Osteocyte (in vitro differentiated cells): ENCODE data around the gene LINGO1. TPM values are rescaled to one million over a fixed set of nuclear protein-coding genes. Genes with fewer than 3 reads are reported as not detected.

Experiments
- DNase-seq: peaks from one replicate; pipeline ENCODE4 v3.0.0; 2021; ENCODE audit warnings: mixed read lengths; ENCODE audit not compliant: unreplicated experiment; ENCODE audit errors: extremely low spot score
- H3K27ac Mint-ChIP-seq: one replicate; pipeline ENCODE4 v1.8.0; 2021; ENCODE audit warnings: mild to moderate bottlenecking, mixed read lengths; ENCODE audit not compliant: unreplicated experiment
- H3K27me3 Mint-ChIP-seq: one replicate; pipeline ENCODE4 v1.8.0; 2021; ENCODE audit warnings: mixed read lengths; ENCODE audit not compliant: unreplicated experiment
- H3K36me3 Mint-ChIP-seq: one replicate; pipeline ENCODE4 v1.8.0; 2021; ENCODE audit warnings: mixed read lengths; ENCODE audit not compliant: unreplicated experiment
- H3K4me1 Mint-ChIP-seq: one replicate; pipeline ENCODE4 v1.8.0; 2021; ENCODE audit warnings: mixed read lengths; ENCODE audit not compliant: unreplicated experiment
- H3K4me3 Mint-ChIP-seq: one replicate; pipeline ENCODE4 v1.8.0; 2021; ENCODE audit warnings: mild to moderate bottlenecking, moderate library complexity, mixed read lengths; ENCODE audit not compliant: unreplicated experiment
- H3K9me3 Mint-ChIP-seq: one replicate; pipeline ENCODE4 v1.8.0; 2021; ENCODE audit warnings: mixed read lengths; ENCODE audit not compliant: unreplicated experiment
- total RNA-seq: library from RNA; stranded (reverse); gene quantifications from 2 replicates; pipeline ENCODE4 v1.2.1, GENCODE V29; 2021
- TF ChIP-seq, protein P1 (sequence below): fragments of 200-600 bp; sonication (generic); IDR thresholded peaks from 2 replicates; pipeline ENCODE4 v1.5.0; 2021; ENCODE audit warnings: antibody characterized with exemption, mild to moderate bottlenecking, moderate library complexity

The LINGO1 gene
- total RNA-seq, 1 donor from 2014 or later = 2.4 TPM

DNA sequence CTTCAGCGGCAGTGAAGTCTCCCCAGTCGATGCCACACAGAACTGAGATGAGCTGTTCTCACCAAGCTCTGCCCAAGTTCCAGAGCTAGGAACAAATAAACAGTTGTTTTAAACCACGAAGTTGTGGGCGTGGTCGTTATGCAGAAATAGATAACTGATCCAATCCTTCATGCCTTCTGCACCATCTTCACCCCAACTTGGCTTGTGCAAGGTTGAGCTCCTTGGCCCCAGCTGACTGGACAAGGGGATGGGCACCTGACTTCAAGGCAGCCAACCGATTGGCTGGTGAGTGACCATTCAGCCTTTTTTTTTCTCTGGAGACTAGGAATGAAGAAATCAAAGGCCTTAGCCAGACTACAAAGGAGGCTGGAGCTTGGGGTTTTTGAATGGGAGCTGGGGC lies 23.9 kb downstream of the LINGO1 start:
- no peak overlapping the region for H3K4me3 Mint-ChIP-seq
- peaks cover 31% of the 10 kb centered on the region for H3K4me1 Mint-ChIP-seq
- TF ChIP-seq, protein P1, sequence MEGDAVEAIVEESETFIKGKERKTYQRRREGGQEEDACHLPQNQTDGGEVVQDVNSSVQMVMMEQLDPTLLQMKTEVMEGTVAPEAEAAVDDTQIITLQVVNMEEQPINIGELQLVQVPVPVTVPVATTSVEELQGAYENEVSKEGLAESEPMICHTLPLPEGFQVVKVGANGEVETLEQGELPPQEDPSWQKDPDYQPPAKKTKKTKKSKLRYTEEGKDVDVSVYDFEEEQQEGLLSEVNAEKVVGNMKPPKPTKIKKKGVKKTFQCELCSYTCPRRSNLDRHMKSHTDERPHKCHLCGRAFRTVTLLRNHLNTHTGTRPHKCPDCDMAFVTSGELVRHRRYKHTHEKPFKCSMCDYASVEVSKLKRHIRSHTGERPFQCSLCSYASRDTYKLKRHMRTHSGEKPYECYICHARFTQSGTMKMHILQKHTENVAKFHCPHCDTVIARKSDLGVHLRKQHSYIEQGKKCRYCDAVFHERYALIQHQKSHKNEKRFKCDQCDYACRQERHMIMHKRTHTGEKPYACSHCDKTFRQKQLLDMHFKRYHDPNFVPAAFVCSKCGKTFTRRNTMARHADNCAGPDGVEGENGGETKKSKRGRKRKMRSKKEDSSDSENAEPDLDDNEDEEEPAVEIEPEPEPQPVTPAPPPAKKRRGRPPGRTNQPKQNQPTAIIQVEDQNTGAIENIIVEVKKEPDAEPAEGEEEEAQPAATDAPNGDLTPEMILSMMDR = no peak
- no peaks in the 10 kb centered on the region for H3K9me3 Mint-ChIP-seq
- no peaks in the 10 kb centered on the region for H3K36me3 Mint-ChIP-seq
- no peak overlapping the region for H3K27ac Mint-ChIP-seq
- no peaks in the 10 kb centered on the region for H3K27me3 Mint-ChIP-seq
- DNase-seq = no peak

DNA sequence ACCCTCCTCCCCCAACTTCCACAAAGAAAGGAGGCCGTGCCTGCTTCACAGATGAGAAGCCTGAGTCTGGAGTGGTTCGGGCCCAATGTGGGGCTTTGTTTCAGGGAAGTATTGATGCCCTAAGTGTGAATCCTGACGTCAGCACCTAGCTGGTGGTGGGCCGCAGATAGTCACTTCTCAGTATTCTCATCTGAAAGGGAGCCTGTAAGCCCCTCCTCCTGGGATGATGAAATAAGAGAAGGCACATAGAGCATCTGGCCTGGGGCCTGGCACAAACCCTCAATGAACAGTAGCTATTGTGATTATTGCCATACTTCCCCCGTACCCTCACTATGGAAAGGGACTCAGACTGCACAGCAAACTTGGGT lies 24.8 kb downstream of the LINGO1 start:
- Mint-ChIP-seq H3K4me3 (no peak overlapping the region), H3K27me3 (no peaks in the 10 kb centered on the region), H3K9me3 (no peaks in the 10 kb centered on the region), H3K27ac (no peak overlapping the region), H3K4me1 (peaks cover 31% of the 10 kb centered on the region), H3K36me3 (no peaks in the 10 kb centered on the region)
- TF ChIP-seq, protein P1 = no peak
- DNase-seq = no peak

DNA sequence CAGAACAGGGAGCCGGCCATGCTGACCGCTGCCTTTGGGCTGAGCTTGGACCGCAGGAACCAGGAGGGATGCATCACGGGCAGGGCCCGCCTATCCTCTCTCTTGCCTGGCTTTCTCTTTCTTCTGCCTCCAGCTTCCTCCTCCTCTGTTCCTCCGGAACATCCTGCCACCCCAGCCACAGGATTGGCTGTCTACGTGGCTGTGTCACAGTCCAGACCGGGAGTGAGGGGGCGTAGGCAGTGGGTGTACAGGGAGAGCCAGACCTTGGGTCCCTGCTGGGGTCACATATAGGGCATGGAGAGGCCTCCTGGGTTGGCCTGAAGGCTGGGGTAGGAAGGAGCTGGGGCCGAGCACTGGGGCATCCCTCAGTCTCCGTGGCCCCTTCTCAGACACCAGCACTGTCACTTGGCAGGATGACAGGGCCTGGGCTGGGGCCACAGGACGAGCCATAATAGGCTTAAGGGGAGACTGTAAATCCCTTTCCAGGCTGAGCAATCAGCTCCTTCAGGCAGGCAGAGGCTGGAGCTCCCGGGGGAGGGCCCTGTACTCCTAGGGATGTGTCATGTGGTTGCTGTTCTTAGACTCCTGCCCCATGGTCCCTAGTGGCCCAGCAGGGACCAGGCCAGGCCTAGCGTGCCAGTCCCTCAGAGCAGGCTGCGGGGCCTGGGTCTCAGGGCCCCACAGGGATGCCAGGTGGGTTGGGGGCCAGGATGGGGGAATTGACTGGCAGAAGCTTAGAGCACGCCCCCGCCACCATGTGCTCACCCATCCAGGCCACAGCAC lies 25.4 kb downstream of the LINGO1 start:
- no peaks in the 10 kb centered on the region for H3K9me3 Mint-ChIP-seq
- no peak overlapping the region for H3K4me3 Mint-ChIP-seq
- no peaks in the 10 kb centered on the region for H3K27me3 Mint-ChIP-seq
- H3K4me1 Mint-ChIP-seq = peaks cover 31% of the 10 kb centered on the region
- no peak overlapping the region for H3K27ac Mint-ChIP-seq
- no peak for DNase-seq
- no peaks in the 10 kb centered on the region for H3K36me3 Mint-ChIP-seq
- TF ChIP-seq, protein P1 = no peak

DNA sequence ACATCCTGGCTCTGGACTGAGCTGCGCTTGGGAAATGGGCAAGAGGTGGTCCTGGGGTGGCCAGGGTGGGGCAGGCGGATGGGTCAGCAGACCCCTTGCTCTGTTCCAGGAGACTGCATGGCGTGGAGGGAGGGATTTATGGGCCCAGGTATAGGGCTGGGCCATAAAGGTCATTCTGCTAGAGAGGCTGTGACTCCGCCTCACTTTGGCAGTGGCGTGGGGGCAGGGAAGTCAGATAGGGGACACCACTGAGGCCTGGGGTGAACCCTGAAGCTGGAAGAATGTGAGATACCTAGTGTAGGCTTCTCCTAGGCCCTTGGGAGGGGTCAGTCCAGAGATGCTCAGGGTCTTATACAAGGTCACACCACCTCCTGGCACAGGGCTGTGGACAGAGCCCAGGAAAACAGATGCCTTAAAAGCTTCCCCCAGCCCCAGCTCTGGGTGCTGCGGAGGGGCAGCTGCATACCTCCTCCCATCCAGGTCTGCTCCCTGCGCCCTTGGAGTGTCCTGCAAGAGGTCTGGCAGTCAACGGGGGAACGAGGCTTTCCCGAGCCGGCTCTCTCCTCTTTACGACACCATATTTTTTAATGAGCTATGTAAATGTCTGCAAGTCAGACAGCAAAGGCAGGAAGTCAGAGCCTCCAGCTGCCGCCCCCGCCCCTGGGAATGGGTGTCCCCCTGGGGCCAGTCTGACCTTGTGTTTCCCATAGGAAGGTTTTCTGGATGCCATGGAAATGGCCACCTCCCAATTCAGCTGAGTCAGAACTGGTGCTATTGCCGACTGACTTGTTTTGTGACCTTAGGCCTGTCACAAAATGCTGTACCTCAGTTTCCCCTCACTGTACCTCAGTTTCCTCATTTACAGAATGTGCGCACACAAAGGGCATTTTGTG lies 26.3 kb downstream of the LINGO1 start:
- no peaks in the 10 kb centered on the region for H3K27me3 Mint-ChIP-seq
- DNase-seq = no peak
- peaks cover 31% of the 10 kb centered on the region for H3K4me1 Mint-ChIP-seq
- no peaks in the 10 kb centered on the region for H3K9me3 Mint-ChIP-seq
- no peaks in the 10 kb centered on the region for H3K36me3 Mint-ChIP-seq
- no peak overlapping the region for H3K27ac Mint-ChIP-seq
- TF ChIP-seq, protein P1 = no peak
- H3K4me3 Mint-ChIP-seq = no peak overlapping the region

DNA sequence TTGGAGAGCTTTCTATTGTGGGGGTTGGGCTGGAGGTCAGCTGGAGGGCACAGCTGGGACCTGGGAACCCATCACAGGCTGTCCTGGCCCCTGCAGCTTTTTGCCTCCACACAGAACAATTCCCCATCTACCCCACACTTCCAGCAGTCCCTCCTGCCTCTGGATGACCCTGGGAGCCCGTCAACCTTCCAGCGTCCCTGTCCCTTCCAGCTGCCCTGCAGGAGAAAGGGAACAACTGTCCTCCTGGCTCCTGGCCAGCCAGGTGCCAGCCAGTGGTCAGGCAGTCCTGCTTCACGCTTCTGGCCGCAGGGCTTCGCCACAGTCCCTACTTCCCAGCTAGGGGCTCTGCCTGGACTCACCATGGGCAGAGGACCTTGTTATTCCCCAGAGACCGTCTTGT lies 27.2 kb downstream of the LINGO1 start:
- Mint-ChIP-seq H3K9me3 (no peaks in the 10 kb centered on the region), H3K27me3 (no peaks in the 10 kb centered on the region), H3K4me3 (no peak overlapping the region), H3K4me1 (peaks cover 29% of the 10 kb centered on the region), H3K36me3 (no peaks in the 10 kb centered on the region), H3K27ac (no peak overlapping the region)
- DNase-seq = no peak
- TF ChIP-seq, protein P1 = no peak
